22Rv1 (cell line): ENCODE measurements around the gene SPX.

Experiments used
- ZFX ChIP-seq: fragments of 450-650 bp; IDR thresholded peaks from 2 replicates; pipeline ENCODE4 v1.6.1; 2017; ENCODE audit warnings: antibody characterized with exemption, borderline replicate concordance
- TF ChIP-seq, protein P1 (sequence below): fragments of 450-650 bp; IDR thresholded peaks from 2 replicates; pipeline ENCODE4 v1.5.1; 2017; ENCODE audit warnings: mild to moderate bottlenecking

DNA sequence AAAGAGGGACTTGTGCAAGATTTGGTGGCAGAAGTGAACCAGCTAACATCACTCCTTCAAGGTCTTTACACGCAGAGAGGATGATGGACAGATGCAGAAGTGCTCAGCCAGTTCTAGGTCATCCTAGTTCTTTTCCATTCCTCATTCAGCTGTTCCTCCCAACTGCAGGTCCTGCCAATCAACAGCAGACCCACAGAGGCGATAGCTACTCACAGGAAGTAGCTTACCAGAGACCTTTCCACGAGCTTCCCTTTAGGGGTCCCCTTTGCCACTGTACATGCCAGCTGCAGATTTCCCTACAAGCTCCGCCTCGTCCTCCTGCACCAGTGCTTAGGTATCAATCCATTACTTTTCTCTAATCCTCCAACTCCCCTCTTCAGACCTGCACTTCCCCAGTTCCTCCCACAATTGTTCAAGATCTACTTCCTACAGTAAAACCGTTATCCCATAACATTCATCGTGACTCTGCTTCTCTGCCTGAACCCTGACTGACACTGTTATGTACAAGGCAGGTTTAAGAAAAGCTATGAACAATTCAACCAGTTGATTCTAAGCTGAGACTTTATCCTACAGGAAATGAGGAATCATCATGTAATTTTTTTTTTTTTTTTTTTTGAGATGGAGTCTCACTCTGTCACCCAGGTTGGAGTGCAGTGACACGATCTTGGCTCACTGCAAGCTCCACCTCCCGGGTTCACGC, 47.2 kb upstream of the SPX start:
- TF ChIP-seq, protein P1, sequence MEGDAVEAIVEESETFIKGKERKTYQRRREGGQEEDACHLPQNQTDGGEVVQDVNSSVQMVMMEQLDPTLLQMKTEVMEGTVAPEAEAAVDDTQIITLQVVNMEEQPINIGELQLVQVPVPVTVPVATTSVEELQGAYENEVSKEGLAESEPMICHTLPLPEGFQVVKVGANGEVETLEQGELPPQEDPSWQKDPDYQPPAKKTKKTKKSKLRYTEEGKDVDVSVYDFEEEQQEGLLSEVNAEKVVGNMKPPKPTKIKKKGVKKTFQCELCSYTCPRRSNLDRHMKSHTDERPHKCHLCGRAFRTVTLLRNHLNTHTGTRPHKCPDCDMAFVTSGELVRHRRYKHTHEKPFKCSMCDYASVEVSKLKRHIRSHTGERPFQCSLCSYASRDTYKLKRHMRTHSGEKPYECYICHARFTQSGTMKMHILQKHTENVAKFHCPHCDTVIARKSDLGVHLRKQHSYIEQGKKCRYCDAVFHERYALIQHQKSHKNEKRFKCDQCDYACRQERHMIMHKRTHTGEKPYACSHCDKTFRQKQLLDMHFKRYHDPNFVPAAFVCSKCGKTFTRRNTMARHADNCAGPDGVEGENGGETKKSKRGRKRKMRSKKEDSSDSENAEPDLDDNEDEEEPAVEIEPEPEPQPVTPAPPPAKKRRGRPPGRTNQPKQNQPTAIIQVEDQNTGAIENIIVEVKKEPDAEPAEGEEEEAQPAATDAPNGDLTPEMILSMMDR = no peak
- TF ChIP-seq ZFX = no peak
